Prostate gland (tissue), 2 donors: ENCODE measurements around the gene IPO13. TPM values are rescaled to one million over a fixed set of nuclear protein-coding genes. Genes with fewer than 3 reads are reported as not detected.
A peak's percentile ranks its signal among the peaks of the same experiment; 100 is the strongest.

Experiments used
- DNase-seq: peaks from one replicate; pipeline ENCODE4 v3.0.0-alpha.2; 2019; ENCODE audit warnings: low spot score
- H3K27ac ChIP-seq, 2 donors: fragments of 200-600 bp; sonication (generic); 2 replicates each; pipeline ENCODE4 v1.5.1; 2017 to 2019
- H3K27me3 ChIP-seq: fragments of 200-600 bp; sonication (generic); replicated peaks from 2 replicates; pipeline ENCODE4 v1.5.1; 2019; ENCODE audit not compliant: insufficient read depth
- H3K36me3 ChIP-seq, 2 donors: fragments of 200-600 bp; sonication (generic); 1 replicate in 1 of 2; 2 replicates in 1 of 2; pipeline versions ENCODE4 v1.5.1 to v1.8.1; 2017 to 2019
- H3K4me1 ChIP-seq: fragments of 200-600 bp; sonication (generic); replicated peaks from 2 replicates; pipeline ENCODE4 v1.5.1; 2019
- H3K4me3 ChIP-seq, 2 donors: fragments of 200-600 bp; sonication (generic); 2 replicates each; pipeline ENCODE4 v1.5.1; 2017 to 2019
- H3K9me3 ChIP-seq: fragments of 200-600 bp; sonication (generic); 2 replicates; pipeline ENCODE4 v1.5.1; 2017
- CTCF ChIP-seq, 4 experiments: fragments of 200-600 bp in 2 of 4; fragments of 450-650 bp in 2 of 4; sonication (generic) in 2 of 4; IDR thresholded peaks; 1 replicate in 3 of 4; 2 replicates in 1 of 4; pipeline ENCODE4 v1.5.1; 2016 to 2019; ENCODE audit warnings: antibody characterized with exemption in 4 of 4, mild to moderate bottlenecking in 2 of 4, moderate library complexity in 2 of 4
- POLR2A ChIP-seq: fragments of 450-650 bp; IDR thresholded peaks from one replicate; pipeline ENCODE4 v1.6.1; 2016; ENCODE audit warnings: antibody characterized with exemption, mild to moderate bottlenecking
- POLR2AphosphoS5 ChIP-seq: sonication (generic); formaldehyde crosslinking; IDR thresholded peaks from one replicate; pipeline ENCODE4 v1.6.1; 2017; ENCODE audit warnings: antibody characterized with exemption
- WGBS: methylation state at CpG from one replicate; pipeline ENCODE4 v1.1.5; 2018; 5-methylcytosine and 5-hydroxymethylcytosine counted together
- intact Hi-C: fragments of 100-400 bp; cut with DNase I; formaldehyde crosslinking; loops from one replicate; pipeline ENCODE4 v1.14.2; 2022
- total RNA-seq, 2 donors: library from RNA; depleted of rRNA; stranded (reverse); fragments of >200 nt; gene quantifications; one replicate each; pipeline ENCODE4 v1.1.0, GENCODE V29; 2016

Gene IPO13
- total RNA-seq, 2 donors from 2014 or later = 27.7 to 55.7 TPM

GRCh38 chr1:43980255-43981134 lies 33.7 kb downstream of the IPO13 start:
- WGBS = 57% methylated on average over 13 of the region's 13 CpGs
- intact Hi-C loops = no loop called here
- Histone ChIP-seq H3K4me1 (peaks cover 30% of the 10 kb centered on the region), H3K27me3 (no peaks in the 10 kb centered on the region), H3K9me3 (no peaks in the 10 kb centered on the region), H3K36me3 (peaks cover 0 to 9% of the 10 kb centered on the region in 2 donors), H3K4me3 (peak overlapping the region; percentile 65 to 68), H3K27ac (peak overlapping the region in 1 of 2 donors; percentile 50)
- no peak for DNase-seq
- TF ChIP-seq CTCF (IDR thresholded peaks at IDR 0.05) = no peak
- no peak for TF ChIP-seq POLR2AphosphoS5
- TF ChIP-seq POLR2A = no peak

GRCh38 chr1:43981135-43981491 lies 34.4 kb downstream of the IPO13 start:
- DNase-seq = no peak
- intact Hi-C loops = no loop called here
- no peak overlapping the region for H3K27ac ChIP-seq
- peaks cover 0 to 9% of the 10 kb centered on the region in 2 donors for H3K36me3 ChIP-seq
- H3K4me1 ChIP-seq = peaks cover 24% of the 10 kb centered on the region
- TF ChIP-seq POLR2AphosphoS5 (no peak), CTCF (IDR thresholded peaks at IDR 0.05) (no peak), POLR2A (no peak)
- WGBS = 69% methylated on average over 20 of the region's 20 CpGs
- no peaks in the 10 kb centered on the region for H3K27me3 ChIP-seq
- no peak overlapping the region for H3K4me3 ChIP-seq
- H3K9me3 ChIP-seq = no peaks in the 10 kb centered on the region

GRCh38 chr1:43981636-43982035 lies 34.9 kb downstream of the IPO13 start:
- H3K27me3 ChIP-seq = no peaks in the 10 kb centered on the region
- no peak for TF ChIP-seq CTCF (IDR thresholded peaks at IDR 0.05)
- TF ChIP-seq POLR2A = no peak
- TF ChIP-seq POLR2AphosphoS5 = no peak
- H3K4me1 ChIP-seq = peaks cover 19% of the 10 kb centered on the region
- no peaks in the 10 kb centered on the region for H3K9me3 ChIP-seq
- H3K27ac ChIP-seq = no peak overlapping the region
- DNase-seq = no peak
- no peak overlapping the region for H3K4me3 ChIP-seq
- WGBS = 94% methylated on average over 20 of the region's 20 CpGs
- H3K36me3 ChIP-seq = peaks cover 0 to 8% of the 10 kb centered on the region in 2 donors
- intact Hi-C loops = no loop called here

DNA sequence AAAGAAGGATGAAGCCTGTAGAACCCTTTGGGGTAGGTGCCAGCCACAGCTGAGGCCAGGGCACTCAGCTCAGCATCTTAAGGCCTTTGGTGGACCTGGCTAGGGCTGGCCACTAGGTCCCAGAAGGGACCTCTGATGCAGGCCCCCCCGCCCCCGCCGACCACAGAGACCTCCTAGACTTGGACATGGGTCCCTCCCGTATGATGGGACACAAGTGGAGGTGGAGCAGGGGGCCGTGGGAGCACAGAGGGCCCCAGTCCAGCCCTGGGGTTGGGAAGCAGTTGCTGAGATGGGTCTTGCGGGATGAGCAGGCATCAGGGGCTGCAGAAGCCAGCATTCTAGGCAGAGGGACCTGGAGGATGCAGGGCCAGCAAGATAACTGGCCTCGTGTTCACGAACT lies 35.5 kb downstream of the IPO13 start:
- WGBS = 88% methylated on average over 8 of the region's 8 CpGs

More for the DNA sequence above, 35.5 kb downstream of the IPO13 start:
- TF ChIP-seq POLR2AphosphoS5 (no peak), POLR2A (no peak), CTCF (IDR thresholded peaks at IDR 0.05) (no peak)
- Histone ChIP-seq H3K27ac (no peak overlapping the region), H3K9me3 (no peaks in the 10 kb centered on the region), H3K4me1 (peaks cover 13% of the 10 kb centered on the region), H3K36me3 (peaks cover 0 to 2% of the 10 kb centered on the region in 2 donors), H3K27me3 (no peaks in the 10 kb centered on the region), H3K4me3 (no peak overlapping the region)
- intact Hi-C loops = no loop called here
- DNase-seq = no peak
